Neural crest cell (in vitro differentiated cells): ENCODE data around the gene PDGFB. TPM values are rescaled to one million over a fixed set of nuclear protein-coding genes. Genes with fewer than 3 reads are reported as not detected.

ENCODE experiments used
- DNase-seq: peaks from one replicate; pipeline ENCODE4 v3.0.0; 2021; ENCODE audit warnings: low read depth, mixed read lengths, low spot score
- H3K27ac Mint-ChIP-seq: one replicate; pipeline ENCODE4 v1.8.0; 2021; ENCODE audit warnings: mild to moderate bottlenecking, mixed read lengths; ENCODE audit not compliant: unreplicated experiment
- H3K27me3 Mint-ChIP-seq: 2 replicates; pipeline ENCODE4 v1.8.0; 2021; ENCODE audit warnings: low read depth, mild to moderate bottlenecking, mixed read lengths
- H3K36me3 Mint-ChIP-seq: 2 replicates; pipeline ENCODE4 v1.8.0; 2021; ENCODE audit warnings: low read depth, mild to moderate bottlenecking, mixed read lengths
- H3K4me1 Mint-ChIP-seq: 2 replicates; pipeline ENCODE4 v1.8.0; 2021; ENCODE audit warnings: mixed read lengths
- H3K4me3 Mint-ChIP-seq: one replicate; pipeline ENCODE4 v1.8.0; 2021; ENCODE audit warnings: mild to moderate bottlenecking, mixed read lengths
- H3K9me3 Mint-ChIP-seq: 2 replicates; pipeline ENCODE4 v1.8.0; 2021; ENCODE audit warnings: mixed read lengths
- total RNA-seq: library from RNA; stranded (reverse); gene quantifications from 2 replicates; pipeline ENCODE4 v1.2.1, GENCODE V29; 2021
- TF ChIP-seq, protein P1 (sequence below): fragments of 200-600 bp; sonication (generic); conservative IDR thresholded peaks from 2 replicates; pipeline ENCODE4 v1.5.0; 2021; ENCODE audit warnings: antibody characterized with exemption, mild to moderate bottlenecking

Gene PDGFB
- total RNA-seq, 1 donor from 2014 or later, result 0.16 TPM

- Mint-ChIP-seq H3K27me3 (peaks cover 21% of the 10 kb centered on the region), H3K36me3 (no peaks in the 10 kb centered on the region), H3K9me3 (no peaks in the 10 kb centered on the region), H3K4me1 (peaks cover 52% of the 10 kb centered on the region), H3K27ac (peak overlapping the region; percentile 97), H3K4me3 (peak overlapping the region; percentile 41)
- no peak for DNase-seq
- TF ChIP-seq, protein P1, sequence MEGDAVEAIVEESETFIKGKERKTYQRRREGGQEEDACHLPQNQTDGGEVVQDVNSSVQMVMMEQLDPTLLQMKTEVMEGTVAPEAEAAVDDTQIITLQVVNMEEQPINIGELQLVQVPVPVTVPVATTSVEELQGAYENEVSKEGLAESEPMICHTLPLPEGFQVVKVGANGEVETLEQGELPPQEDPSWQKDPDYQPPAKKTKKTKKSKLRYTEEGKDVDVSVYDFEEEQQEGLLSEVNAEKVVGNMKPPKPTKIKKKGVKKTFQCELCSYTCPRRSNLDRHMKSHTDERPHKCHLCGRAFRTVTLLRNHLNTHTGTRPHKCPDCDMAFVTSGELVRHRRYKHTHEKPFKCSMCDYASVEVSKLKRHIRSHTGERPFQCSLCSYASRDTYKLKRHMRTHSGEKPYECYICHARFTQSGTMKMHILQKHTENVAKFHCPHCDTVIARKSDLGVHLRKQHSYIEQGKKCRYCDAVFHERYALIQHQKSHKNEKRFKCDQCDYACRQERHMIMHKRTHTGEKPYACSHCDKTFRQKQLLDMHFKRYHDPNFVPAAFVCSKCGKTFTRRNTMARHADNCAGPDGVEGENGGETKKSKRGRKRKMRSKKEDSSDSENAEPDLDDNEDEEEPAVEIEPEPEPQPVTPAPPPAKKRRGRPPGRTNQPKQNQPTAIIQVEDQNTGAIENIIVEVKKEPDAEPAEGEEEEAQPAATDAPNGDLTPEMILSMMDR, result no peak
Measured at GRCh38 chr22:39232806-39233709, 11.7 kb downstream of the PDGFB start.

DNA sequence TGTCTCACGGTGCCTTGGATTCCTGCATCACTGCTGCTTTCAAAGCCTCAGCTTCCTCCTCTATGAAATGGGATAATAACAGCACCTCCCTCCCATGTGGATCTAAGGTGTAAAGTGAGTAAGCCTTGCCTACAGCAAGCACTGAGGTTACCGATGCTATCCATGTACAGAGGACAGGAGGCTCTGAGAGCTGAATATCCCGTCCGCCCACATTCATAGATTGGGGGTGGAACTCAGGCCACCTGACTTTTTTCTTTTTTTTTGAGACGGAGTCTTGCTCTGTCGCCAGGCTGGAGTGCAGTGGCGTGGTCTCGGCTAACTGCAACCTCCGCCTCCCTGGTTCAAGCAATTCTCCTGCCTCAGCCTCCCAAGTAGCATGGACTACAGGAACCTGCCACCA, 12.5 kb downstream of the PDGFB start:
- peaks cover 52% of the 10 kb centered on the region for H3K4me1 Mint-ChIP-seq
- no peaks in the 10 kb centered on the region for H3K9me3 Mint-ChIP-seq
- DNase-seq, result no peak
- H3K27ac Mint-ChIP-seq, result no peak overlapping the region
- peaks cover 17% of the 10 kb centered on the region for H3K27me3 Mint-ChIP-seq
- TF ChIP-seq, protein P1, result no peak
- no peaks in the 10 kb centered on the region for H3K36me3 Mint-ChIP-seq
- no peak overlapping the region for H3K4me3 Mint-ChIP-seq

DNA sequence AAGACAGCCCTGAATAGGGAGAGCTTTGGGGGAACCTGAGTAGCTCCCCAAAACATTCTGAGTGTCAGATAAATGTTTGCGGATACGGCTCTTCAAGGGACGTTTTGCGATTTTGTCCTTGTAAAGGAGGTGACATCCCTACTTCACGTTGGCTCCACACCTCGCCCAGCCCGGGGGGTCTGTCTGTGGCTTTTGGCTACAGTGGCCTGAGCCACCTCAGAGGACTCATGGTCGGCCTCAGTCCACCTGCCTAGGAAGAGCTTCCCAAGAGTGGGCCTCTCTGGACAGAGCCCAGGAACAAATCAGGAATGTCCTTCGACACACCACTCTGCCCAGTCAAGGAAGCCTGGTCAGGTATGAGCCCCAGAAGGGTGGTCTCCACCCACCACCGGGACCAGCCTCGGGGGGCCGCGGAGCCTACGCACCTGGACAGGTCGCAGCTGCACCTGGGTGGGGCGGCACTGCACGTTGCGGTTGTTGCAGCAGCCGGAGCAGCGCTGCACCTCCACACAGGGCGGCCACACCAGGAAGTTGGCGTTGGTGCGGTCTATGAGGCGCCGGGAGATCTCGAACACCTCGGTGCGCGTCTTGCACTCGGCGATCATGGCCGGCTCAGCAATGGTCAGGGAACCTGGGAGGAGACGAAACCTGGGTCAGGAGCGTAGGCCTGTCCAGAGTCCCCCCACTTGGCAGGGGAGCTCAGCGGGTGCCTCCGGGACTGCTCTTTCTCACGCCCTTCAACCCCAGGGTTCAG, 13.4 kb downstream of the PDGFB start:
- peaks cover 48% of the 10 kb centered on the region for H3K4me1 Mint-ChIP-seq
- no peaks in the 10 kb centered on the region for H3K9me3 Mint-ChIP-seq
- TF ChIP-seq, protein P1, result no peak
- no peak overlapping the region for H3K4me3 Mint-ChIP-seq
- DNase-seq, result no peak
- H3K27me3 Mint-ChIP-seq, result peaks cover 11% of the 10 kb centered on the region
- H3K36me3 Mint-ChIP-seq, result no peaks in the 10 kb centered on the region
- no peak overlapping the region for H3K27ac Mint-ChIP-seq

GRCh38 chr22:39230261-39231196, 14.3 kb downstream of the PDGFB start:
- peak overlapping the region; percentile 59 for H3K4me3 Mint-ChIP-seq
- no peak for DNase-seq
- H3K36me3 Mint-ChIP-seq, result no peaks in the 10 kb centered on the region
- H3K4me1 Mint-ChIP-seq, result peaks cover 41% of the 10 kb centered on the region
- TF ChIP-seq, protein P1, result no peak
- peaks cover 10% of the 10 kb centered on the region for H3K27me3 Mint-ChIP-seq
- H3K9me3 Mint-ChIP-seq, result no peaks in the 10 kb centered on the region
- no peak overlapping the region for H3K27ac Mint-ChIP-seq

DNA sequence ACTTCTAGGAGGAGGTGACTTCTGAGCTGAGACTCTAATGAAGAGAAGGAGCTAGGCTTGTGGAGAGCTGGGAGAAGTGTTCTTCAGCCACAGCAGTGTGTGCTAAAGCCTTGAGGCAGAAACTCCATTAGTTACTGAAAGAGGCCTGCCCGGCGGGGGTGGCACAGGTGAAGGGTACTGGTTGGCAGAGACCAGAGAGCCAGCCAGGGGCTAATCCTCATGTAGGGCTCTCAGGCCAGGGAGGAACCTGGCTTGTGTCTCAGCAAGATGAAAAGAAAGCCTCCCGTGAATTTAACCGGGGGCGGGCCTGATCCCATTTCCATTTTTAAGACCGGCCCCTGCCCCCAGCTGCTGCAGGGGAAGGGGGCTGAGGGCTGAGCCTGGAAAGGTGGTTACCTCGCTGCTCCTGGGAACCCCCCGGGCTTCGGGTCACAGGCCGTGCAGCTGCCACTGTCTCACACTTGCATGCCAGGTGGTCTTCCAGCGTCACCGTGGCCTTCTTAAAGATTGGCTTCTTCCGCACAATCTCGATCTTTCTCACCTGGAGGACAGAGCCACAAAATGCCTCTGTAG, 15.0 kb downstream of the PDGFB start:
- no peak overlapping the region for H3K27ac Mint-ChIP-seq
- DNase-seq, result no peak
- H3K9me3 Mint-ChIP-seq, result no peaks in the 10 kb centered on the region
- H3K27me3 Mint-ChIP-seq, result peaks cover 10% of the 10 kb centered on the region
- H3K36me3 Mint-ChIP-seq, result no peaks in the 10 kb centered on the region
- TF ChIP-seq, protein P1, result no peak
- H3K4me3 Mint-ChIP-seq, result no peak overlapping the region
- H3K4me1 Mint-ChIP-seq, result peaks cover 36% of the 10 kb centered on the region
